Activated CD4-positive, alpha-beta T cell treated with anti-CD3 and anti-CD28 coated beads, Interleukin-2, amount 50 U/mL, for 1 hour (primary cell): ENCODE data around the gene MATR3.
"Not testable (repeated sequence)": the region's sequence is repeated elsewhere in the genome, so short reads cannot be mapped to it uniquely, and the experiment has no call there.

Experiments
- DNase-seq: peaks from one replicate; pipeline ENCODE4 v3.0.0-alpha.2; 2020

MATR3 gene

GRCh38 chr5:139293507-139294373, at the start of gene MATR3:
Gene MATR3, plus strand, starts transcription at chr5:139293740. Its CDS starts 13,676 bp downstream, at chr5:139307416.
- peak; percentile 93 for DNase-seq

- DNase-seq: no peak
Observed at GRCh38 chr5:139245637-139246339, 47.8 kb upstream of the MATR3 start.

- DNase-seq: no peak
Observed at GRCh38 chr5:139246394-139246793, 47.1 kb upstream of the MATR3 start.

GRCh38 chr5:139248826-139249453, 44.6 kb upstream of the MATR3 start:
- DNase-seq: no peak

GRCh38 chr5:139251281-139251687, 42.3 kb upstream of the MATR3 start:
- peak; percentile 24 for DNase-seq

GRCh38 chr5:139251695-139252288, 41.7 kb upstream of the MATR3 start:
- no peak for DNase-seq

- DNase-seq: no peak
Observed at GRCh38 chr5:139253115-139253514, 40.4 kb upstream of the MATR3 start.

GRCh38 chr5:139256820-139257219, 36.7 kb upstream of the MATR3 start:
- no peak for DNase-seq

GRCh38 chr5:139262059-139262741, 31.3 kb upstream of the MATR3 start:
- no peak for DNase-seq

GRCh38 chr5:139262742-139263445, 30.6 kb upstream of the MATR3 start:
- DNase-seq: peak; percentile 59

GRCh38 chr5:139263536-139263935, 30.0 kb upstream of the MATR3 start:
- no peak for DNase-seq

GRCh38 chr5:139263946-139264345, 29.6 kb upstream of the MATR3 start:
- DNase-seq: no peak

GRCh38 chr5:139265001-139265400, 28.5 kb upstream of the MATR3 start:
- DNase-seq: no peak

- DNase-seq: no peak
Observed at GRCh38 chr5:139266236-139266635, 27.3 kb upstream of the MATR3 start.

- DNase-seq: no peak
Observed at GRCh38 chr5:139267481-139267880, 26.1 kb upstream of the MATR3 start.

- no peak for DNase-seq
Observed at GRCh38 chr5:139268364-139269202, 25.0 kb upstream of the MATR3 start.

- not testable (repeated sequence) for DNase-seq
Observed at GRCh38 chr5:139270718-139271117, 22.8 kb upstream of the MATR3 start.

- DNase-seq: no peak
Observed at GRCh38 chr5:139271201-139272027, 22.1 kb upstream of the MATR3 start.

- no peak for DNase-seq
Observed at GRCh38 chr5:139272471-139273321, 20.8 kb upstream of the MATR3 start.
